Activated CD4-positive, alpha-beta T cell treated with anti-CD3 and anti-CD28 coated beads for 36 hours (primary cell): Measurements from ENCODE around the gene RAB40B. TPM values are rescaled to one million over a fixed set of nuclear protein-coding genes. Genes with fewer than 3 reads are reported as not detected.
"Not testable (repeated sequence)": the region's sequence is repeated elsewhere in the genome, so short reads cannot be mapped to it uniquely, and the experiment has no call there.

Source experiments
- ATAC-seq: fragments of 200-7000 bp; cut with Tn5 transposase; one replicate; pipeline ENCODE4 v1.10.0; 2021; ENCODE audit warnings: mild to moderate bottlenecking, moderate library complexity
- CTCF ChIA-PET: fragments of 350-600 bp; sonication (Branson Sonifier 250); formaldehyde crosslinking; loops from one replicate; lab custom pipeline; 2021; ENCODE audit warnings: antibody characterized with exemption; lab: Charles Lee
- POLR2A ChIA-PET: fragments of 350-600 bp; sonication (Branson Sonifier 250); formaldehyde crosslinking; loops from one replicate; lab custom pipeline; 2021; ENCODE audit warnings: antibody characterized with exemption, inconsistent platforms; lab: Charles Lee
- DNase-seq: peaks from one replicate; pipeline ENCODE4 v3.0.0-alpha.2; 2020
- H3K27ac Mint-ChIP-seq: one replicate; pipeline ENCODE4 v1.8.0; 2021; ENCODE audit warnings: mixed read lengths
- H3K27me3 Mint-ChIP-seq: one replicate; pipeline ENCODE4 v1.8.0; 2021; ENCODE audit warnings: mixed read lengths
- H3K36me3 Mint-ChIP-seq: one replicate; pipeline ENCODE4 v1.8.0; 2021; ENCODE audit warnings: low read depth, mixed read lengths
- H3K4me1 Mint-ChIP-seq: one replicate; pipeline ENCODE4 v1.8.0; 2021; ENCODE audit warnings: mixed read lengths
- H3K4me3 Mint-ChIP-seq: one replicate; pipeline ENCODE4 v1.8.0; 2021; ENCODE audit warnings: mild to moderate bottlenecking, moderate library complexity, mixed read lengths
- H3K9me3 Mint-ChIP-seq: one replicate; pipeline ENCODE4 v1.8.0; 2021; ENCODE audit warnings: low read depth, mixed read lengths
- intact Hi-C, 2 experiments: fragments of 100-400 bp; cut with DNase I in 1 of 2; cut with micrococcal nuclease in 1 of 2; formaldehyde crosslinking; loops; one replicate each; pipeline versions ENCODE4 v1.14.2 to v1.15.1; 2022 to 2024; cut with DNase I, micrococcal nuclease
- total RNA-seq, 2 experiments: library from RNA; stranded (reverse); gene quantifications; one replicate each; pipeline ENCODE4 v1.2.3, GENCODE V29; 2021

Gene RAB40B
- total RNA-seq, 2 experiments from 2014 or later = 3.2 to 4.1 TPM

DNA sequence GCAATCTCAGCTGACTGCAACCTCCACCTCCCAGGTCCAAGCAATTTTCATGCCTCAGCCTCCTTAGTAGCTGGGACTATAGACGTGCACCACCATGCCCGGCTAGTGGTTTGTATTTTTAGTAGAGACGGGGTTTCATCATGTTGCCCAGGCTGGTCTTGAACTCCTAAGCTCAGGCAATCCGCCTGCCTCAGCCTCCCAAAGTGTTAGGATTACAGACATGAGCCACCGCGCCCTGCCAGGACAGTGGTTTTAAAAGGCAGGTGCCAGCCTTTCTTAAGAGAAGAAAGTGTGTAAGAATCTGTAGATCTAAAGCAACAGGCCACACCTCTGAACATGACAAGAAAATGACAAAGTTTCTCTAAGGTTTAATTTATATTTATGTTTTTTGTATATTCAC is 43.9 kb downstream of the RAB40B start:
- H3K4me3 Mint-ChIP-seq, H3K9me3 Mint-ChIP-seq, ATAC-seq, DNase-seq, H3K27me3 Mint-ChIP-seq, intact Hi-C loops, CTCF ChIA-PET, POLR2A ChIA-PET, H3K36me3 Mint-ChIP-seq, H3K4me1 Mint-ChIP-seq, H3K27ac Mint-ChIP-seq: not testable (repeated sequence)

DNA sequence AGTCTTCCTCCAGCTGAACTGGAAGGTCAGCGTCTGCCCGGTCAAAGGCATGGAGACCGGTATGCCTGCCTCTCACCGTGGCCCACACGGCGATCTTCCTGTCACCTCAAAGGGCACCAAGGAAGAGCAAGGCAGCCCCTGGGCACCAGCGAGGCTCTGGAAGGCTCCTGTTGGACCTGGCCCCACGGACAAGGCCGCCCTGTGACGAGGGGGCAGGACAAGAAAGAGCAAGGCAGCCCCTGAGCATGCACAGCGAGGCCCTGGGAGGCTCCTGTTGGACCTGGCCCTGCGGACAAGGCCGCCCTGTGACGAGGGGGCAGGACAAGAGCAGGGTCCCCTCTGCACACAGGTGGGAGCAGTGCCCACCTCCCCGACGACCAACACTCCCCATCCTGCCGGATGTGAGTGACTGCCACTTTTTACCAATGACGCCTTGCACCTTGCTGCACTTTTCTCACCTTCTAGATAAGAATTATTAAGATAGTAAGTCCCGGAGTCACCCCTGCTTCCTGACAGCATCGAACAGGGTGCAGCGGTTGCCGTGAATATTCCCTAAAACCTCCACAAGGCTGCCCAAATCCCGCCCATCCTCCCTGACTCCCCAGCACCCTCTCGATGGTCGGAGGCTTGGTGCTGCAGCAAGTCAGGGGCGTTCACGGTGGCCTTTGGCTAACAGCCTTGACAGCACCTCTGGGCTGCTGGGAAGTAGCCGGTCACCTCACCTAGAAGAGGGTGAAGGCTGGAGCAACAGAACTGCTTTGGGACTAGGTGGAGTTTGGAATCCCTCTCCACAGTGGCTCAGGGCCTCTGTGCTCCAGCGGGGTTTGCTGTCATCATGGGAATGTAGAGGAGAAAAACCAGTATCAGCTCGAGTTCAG is 44.6 kb downstream of the RAB40B start:
- Mint-ChIP-seq H3K27ac (no peak overlapping the region), H3K4me1 (no peaks in the 10 kb centered on the region), H3K9me3 (no peaks in the 10 kb centered on the region), H3K36me3 (peaks cover 2% of the 10 kb centered on the region), H3K27me3 (no peaks in the 10 kb centered on the region), H3K4me3 (no peak overlapping the region)
- CTCF ChIA-PET = no interaction called here
- ATAC-seq (no peak), DNase-seq (no peak)
- intact Hi-C loops = no loop called here
- POLR2A ChIA-PET = no interaction called here

DNA sequence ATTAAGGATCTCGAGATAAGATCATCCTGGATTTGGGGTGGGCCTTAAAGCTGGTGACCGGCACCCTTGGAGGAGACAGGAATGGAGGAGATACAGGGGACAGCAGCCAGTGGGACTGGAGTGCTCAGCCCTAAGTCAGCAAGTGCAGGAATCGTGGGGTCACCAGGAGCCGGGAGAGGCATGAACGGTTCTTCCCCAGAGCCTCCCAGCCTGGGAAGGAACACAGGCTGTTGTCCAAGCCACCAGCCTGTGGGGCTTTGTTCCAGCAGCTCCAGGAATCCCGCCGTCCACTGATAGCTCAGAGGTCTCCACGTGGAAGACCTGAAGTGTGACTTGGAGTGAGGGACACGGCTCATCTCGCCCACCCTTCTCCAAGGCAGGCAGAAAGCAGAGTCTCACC is 47.8 kb downstream of the RAB40B start:
- ATAC-seq = no peak
- peaks cover 11% of the 10 kb centered on the region for H3K4me1 Mint-ChIP-seq
- no peak overlapping the region for H3K27ac Mint-ChIP-seq
- ChIA-PET POLR2A (no interaction called here), CTCF (interaction anchor here (0.8 to 1.2 kb wide), 2 partner anchors 66 to 233 kb away, joined by 3 read pairs; partner anchors contain the start of gene FN3KRP)
- DNase-seq = no peak
- H3K36me3 Mint-ChIP-seq = peaks cover 7% of the 10 kb centered on the region
- no peaks in the 10 kb centered on the region for H3K9me3 Mint-ChIP-seq
- H3K4me3 Mint-ChIP-seq = no peak overlapping the region
- intact Hi-C loops = no loop called here
- no peaks in the 10 kb centered on the region for H3K27me3 Mint-ChIP-seq

DNA sequence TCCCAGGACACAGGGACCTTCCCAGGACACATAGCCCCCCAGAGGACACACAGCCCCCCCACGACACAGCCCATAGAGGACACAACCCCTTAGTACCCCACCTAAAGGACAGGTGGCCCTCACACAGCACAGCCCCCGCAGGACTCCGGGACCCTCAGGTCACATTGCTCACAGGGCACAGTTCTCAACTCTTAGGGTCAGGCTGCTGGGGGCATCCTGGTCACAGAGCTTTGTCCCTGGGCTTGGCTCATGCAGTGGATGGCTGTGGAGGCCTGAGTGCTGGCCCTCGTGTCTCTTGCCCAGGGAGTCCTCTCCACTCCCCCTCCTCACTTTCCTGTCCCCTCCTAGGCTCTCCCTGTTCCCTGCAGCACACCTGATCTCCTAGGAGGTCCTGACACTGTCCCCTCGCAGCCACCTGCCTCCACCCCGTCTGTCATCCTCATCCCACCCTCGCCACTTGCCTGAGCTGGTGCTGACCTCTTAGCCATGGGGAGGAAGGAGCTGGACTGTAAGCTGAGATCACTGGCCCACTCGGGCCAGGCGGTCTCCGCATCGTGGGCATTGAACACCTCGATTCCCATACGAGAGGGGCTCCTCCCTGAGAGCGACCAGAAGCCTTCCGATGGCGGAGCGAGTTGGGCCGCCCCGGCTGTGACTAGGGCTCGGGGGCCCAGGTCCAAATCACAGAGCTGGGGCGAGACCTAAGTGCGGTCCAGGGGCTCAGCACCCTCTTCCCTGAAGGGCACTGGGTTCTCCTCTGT is 48.8 kb downstream of the RAB40B start:
- Mint-ChIP-seq H3K9me3 (no peaks in the 10 kb centered on the region), H3K4me1 (peaks cover 19% of the 10 kb centered on the region), H3K4me3 (peak overlapping the region; percentile 15), H3K36me3 (peaks cover 11% of the 10 kb centered on the region), H3K27me3 (no peaks in the 10 kb centered on the region), H3K27ac (peak overlapping the region; percentile 55)
- intact Hi-C loops = loop anchor here (2.0 to 5.0 kb wide), 3 partner anchors 57 to 627 kb away; partner anchors contain the start of genes CENPX (in 1 of the 2) and LRRC45 (in 1 of the 2)
- ATAC-seq = no peak
- ChIA-PET POLR2A (no interaction called here), CTCF (interaction anchor here (1.2 kb wide), 1 partner anchor 67 kb away, joined by 3 read pairs; the partner anchor contains the start of gene FN3KRP)
- no peak for DNase-seq

DNA sequence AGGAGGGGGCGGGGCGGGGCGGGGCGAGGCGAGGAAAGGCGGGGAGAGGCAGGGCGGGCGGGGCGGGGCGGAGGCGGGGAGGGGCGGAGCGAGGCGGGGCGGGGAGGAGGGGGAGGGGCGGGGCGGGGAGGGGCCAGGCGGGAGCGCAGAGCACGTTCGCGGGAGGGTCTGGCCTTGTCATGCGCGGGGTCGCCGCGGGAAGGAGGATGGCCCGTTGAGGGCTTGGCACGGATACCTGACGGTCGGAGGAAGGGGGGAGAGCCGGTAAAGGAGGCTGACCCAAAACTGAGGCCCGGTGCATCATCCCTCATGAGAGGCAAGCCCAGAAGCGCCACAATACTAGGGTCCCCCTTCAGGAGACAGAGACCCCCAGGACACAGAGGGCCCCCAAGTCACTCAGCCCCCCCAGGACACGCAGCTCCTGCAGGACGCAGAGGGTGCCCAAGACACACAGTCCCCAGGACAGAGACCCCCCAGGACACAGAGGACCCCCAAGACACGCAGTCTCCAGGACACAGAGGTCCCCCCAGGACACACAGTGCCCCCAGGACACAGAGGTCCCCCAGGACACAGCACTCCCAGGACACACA is 49.7 kb downstream of the RAB40B start:
- peak; percentile 27 for ATAC-seq
- peak overlapping the region; percentile 58 for H3K27ac Mint-ChIP-seq
- DNase-seq = no peak
- no peaks in the 10 kb centered on the region for H3K27me3 Mint-ChIP-seq
- peaks cover 18% of the 10 kb centered on the region for H3K36me3 Mint-ChIP-seq
- intact Hi-C loops = loop anchor here (1.0 to 5.0 kb wide), 13 partner anchors 49 to 626 kb away; partner anchors contain the start of genes FN3KRP (in 2 of the 2), RAB40B (in 2 of the 2), CENPX (in 1 of the 2) and CYBC1 (in 1 of the 2)
- H3K4me3 Mint-ChIP-seq = peak overlapping the region; percentile 61
- H3K9me3 Mint-ChIP-seq = no peaks in the 10 kb centered on the region
- ChIA-PET CTCF (no interaction called here), POLR2A (no interaction called here)
- peaks cover 23% of the 10 kb centered on the region for H3K4me1 Mint-ChIP-seq

DNA sequence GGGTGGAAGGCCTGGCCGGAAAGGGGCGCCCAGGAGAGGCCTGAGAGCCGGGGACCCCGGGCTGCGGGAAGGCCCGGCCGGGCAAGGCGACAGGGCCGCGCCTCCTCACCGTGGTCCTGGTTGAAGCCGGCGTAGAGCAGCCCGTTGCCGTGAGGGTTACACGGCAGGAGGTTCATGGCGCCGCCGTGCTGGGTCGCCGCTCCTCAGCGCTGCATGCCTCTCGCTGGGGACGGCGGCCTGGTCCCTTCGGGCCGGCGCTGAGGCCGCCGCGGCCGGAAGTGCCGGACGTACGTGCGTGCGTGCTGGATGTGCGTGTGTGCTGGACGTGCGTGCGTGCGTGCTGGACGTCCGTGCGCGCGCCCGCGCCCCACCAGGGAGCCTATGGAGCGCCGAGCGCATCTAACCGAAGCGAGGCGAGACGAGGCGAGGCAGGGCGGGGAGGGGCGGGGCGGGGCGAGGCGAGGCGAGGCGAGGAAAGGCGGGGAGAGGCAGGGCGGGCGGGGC is 50.3 kb downstream of the RAB40B start, which contains the start of gene WDR45B:
TSS of gene WDR45B (minus strand) at position 280 of the 504 bp plus-strand sequence. CDS start at position 176, 104 bp downstream.
- ChIA-PET POLR2A (no interaction called here), CTCF (interaction anchor here (0.6 kb wide), 1 partner anchor 152 kb away, joined by 3 read pairs; no protein-coding TSS in a partner anchor)
- H3K27ac Mint-ChIP-seq = peak within 1 kb of the TSS; percentile 65
- H3K9me3 Mint-ChIP-seq = no peaks in the 10 kb centered on the region
- H3K4me3 Mint-ChIP-seq = peak within 1 kb of the TSS; percentile 82
- H3K36me3 Mint-ChIP-seq = peaks cover 25% of the 10 kb centered on the region
- peak; percentile 95 for DNase-seq
- H3K27me3 Mint-ChIP-seq = no peaks in the 10 kb centered on the region
- intact Hi-C loops = loop anchor here (1.0 to 5.0 kb wide), 13 partner anchors 50 to 625 kb away; partner anchors contain the start of genes FN3KRP (in 2 of the 2), RAB40B (in 2 of the 2), CENPX (in 1 of the 2) and CYBC1 (in 1 of the 2)
- ATAC-seq = peak; percentile 88
- peaks cover 24% of the 10 kb centered on the region for H3K4me1 Mint-ChIP-seq

DNA sequence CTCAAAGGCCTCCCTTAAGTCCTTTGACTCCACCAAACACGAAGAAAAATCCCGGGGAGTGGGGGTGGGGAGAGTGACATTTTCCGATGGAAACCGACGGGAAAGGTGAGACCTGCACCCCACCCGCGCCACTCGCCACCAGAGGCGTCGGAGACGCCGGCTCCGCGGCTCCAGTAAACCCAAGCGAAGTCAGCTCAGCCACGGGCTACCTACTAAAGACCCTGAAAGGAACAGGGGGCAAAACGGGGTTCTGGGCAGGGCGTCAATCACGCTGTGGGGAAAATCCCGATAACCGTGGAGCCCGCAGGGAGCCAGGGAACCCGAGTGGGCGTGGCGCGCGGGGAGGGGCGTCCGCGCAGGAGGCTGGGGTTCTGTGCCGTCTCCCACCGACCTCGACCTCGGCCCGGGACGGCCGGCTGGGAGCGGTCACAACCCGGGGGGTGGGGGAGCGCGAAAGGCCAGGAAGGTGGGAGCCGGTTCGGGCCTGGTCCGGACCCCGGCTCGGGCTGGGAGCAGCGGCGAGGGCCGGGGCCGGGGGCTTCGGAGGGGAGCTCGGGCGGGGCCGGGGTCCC is 50.8 kb downstream of the RAB40B start:
- H3K4me1 Mint-ChIP-seq = peaks cover 24% of the 10 kb centered on the region
- intact Hi-C loops = loop anchor here (1.0 to 5.0 kb wide), 14 partner anchors 51 to 625 kb away; partner anchors contain the start of genes FN3KRP (in 2 of the 2), RAB40B (in 2 of the 2), CENPX (in 1 of the 2) and CYBC1 (in 1 of the 2)
- ChIA-PET CTCF (interaction anchor here (0.6 kb wide), 1 partner anchor 152 kb away, joined by 3 read pairs; no protein-coding TSS in a partner anchor), POLR2A (no interaction called here)
- DNase-seq (peak; percentile 67), ATAC-seq (peak; percentile 16)
- peaks cover 30% of the 10 kb centered on the region for H3K36me3 Mint-ChIP-seq
- H3K27ac Mint-ChIP-seq = peak overlapping the region; percentile 65
- H3K9me3 Mint-ChIP-seq = no peaks in the 10 kb centered on the region
- peak overlapping the region; percentile 82 for H3K4me3 Mint-ChIP-seq
- no peaks in the 10 kb centered on the region for H3K27me3 Mint-ChIP-seq

DNA sequence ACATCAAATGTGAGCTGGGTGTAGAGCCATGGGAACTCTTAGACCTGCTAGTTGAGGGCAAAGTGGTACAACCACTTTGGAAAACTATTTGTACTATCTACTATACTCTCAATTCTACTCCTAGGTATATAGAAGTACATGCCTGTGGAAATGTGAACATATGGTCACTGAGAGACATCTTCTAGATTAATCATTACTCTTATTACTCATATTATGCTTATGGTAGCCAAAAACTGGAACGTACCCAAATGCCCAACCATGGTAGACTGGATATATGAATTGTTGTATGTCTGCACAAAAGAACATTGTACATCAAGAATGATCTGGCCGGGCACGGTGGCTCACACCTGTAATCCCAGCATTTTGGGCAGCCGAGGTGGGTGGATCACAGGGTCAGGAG is 53.0 kb downstream of the RAB40B start:
- Mint-ChIP-seq H3K36me3 (peaks cover 44% of the 10 kb centered on the region), H3K27me3 (no peaks in the 10 kb centered on the region)
- intact Hi-C loops = loop anchor here in 1 of 2 experiments (5.0 kb wide), 1 partner anchor 53 kb away; no protein-coding TSS in a partner anchor

DNA sequence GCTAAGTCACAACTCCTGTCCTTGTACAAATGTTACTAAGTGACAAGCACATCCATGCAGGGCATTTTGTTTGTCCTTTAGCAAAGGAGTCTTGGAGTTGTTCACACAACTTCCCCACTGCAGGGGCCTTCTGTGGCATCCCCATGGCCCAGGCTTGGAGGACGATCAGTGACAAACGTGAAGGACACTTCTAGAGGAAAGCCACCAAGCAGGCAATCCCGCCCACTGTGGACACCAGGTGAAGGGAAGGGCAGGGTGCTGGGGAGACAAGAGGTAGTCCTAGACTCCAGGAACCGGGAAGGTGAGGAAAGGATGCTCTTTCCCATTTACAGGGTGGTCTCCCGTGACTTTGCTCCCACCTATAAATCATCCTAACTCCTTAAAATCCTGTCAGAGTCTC is 54.4 kb downstream of the RAB40B start:
- intact Hi-C loops = no loop called here
- no peak for ATAC-seq
- POLR2A ChIA-PET = no interaction called here
- Mint-ChIP-seq H3K27me3 (no peaks in the 10 kb centered on the region), H3K9me3 (no peaks in the 10 kb centered on the region), H3K36me3 (peaks cover 54% of the 10 kb centered on the region), H3K4me3 (no peak overlapping the region), H3K27ac (no peak overlapping the region), H3K4me1 (peaks cover 35% of the 10 kb centered on the region)
- CTCF ChIA-PET = no interaction called here
- no peak for DNase-seq

More for the DNA sequence above, 53.0 kb downstream of the RAB40B start:
- no peak for ATAC-seq
- ChIA-PET POLR2A (no interaction called here), CTCF (no interaction called here)
- Mint-ChIP-seq H3K4me3 (peak overlapping the region; percentile 82), H3K9me3 (no peaks in the 10 kb centered on the region), H3K27ac (no peak overlapping the region), H3K4me1 (peaks cover 29% of the 10 kb centered on the region)
- DNase-seq = no peak

DNA sequence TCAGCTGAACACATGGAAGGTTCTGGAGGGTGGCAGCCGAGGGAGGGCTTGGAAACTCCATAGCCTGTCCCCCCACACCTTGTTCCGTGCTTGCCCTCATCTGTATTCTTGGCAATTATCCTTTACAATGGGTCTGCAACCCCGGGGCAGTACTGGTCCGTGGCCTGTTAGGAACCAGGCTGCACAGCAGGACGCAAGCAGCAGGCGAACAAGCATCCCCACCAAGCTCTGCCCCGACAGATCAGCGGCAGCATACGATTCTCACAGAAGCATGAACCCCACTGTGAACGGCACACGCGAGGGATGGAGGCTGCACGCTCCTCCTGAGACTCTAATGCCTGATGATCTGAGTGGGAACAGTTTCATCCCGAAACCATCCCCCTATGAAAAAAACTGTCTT is 56.5 kb downstream of the RAB40B start:
- no peak overlapping the region for H3K27ac Mint-ChIP-seq
- peaks cover 39% of the 10 kb centered on the region for H3K4me1 Mint-ChIP-seq
- H3K27me3 Mint-ChIP-seq = no peaks in the 10 kb centered on the region
- H3K36me3 Mint-ChIP-seq = peaks cover 63% of the 10 kb centered on the region
- no peaks in the 10 kb centered on the region for H3K9me3 Mint-ChIP-seq
- ChIA-PET CTCF (no interaction called here), POLR2A (no interaction called here)
- intact Hi-C loops = no loop called here
- ATAC-seq (no peak), DNase-seq (no peak)
- no peak overlapping the region for H3K4me3 Mint-ChIP-seq
